DMS79 treated with DMSO at 0.1 percent for 48 hours (cell line): ENCODE results near the gene BAIAP2.
A peak's percentile ranks its signal among the peaks of the same experiment; 100 is the strongest.
"Not testable (repeated sequence)": the region's sequence is repeated elsewhere in the genome, so short reads cannot be mapped to it uniquely, and the experiment has no call there.

Experiments
- DNase-seq: peaks from one replicate; lab custom pipeline; 2025; lab: John Stamatoyannopoulos, UW

Gene BAIAP2

GRCh38 chr17:81140695-81141094 is 105.7 kb downstream of the BAIAP2 start:
- DNase-seq, result no peak

- peak; percentile 65 for DNase-seq
Observed at GRCh38 chr17:81142301-81143199, 107.6 kb downstream of the BAIAP2 start.

- DNase-seq, result no peak
Observed at GRCh38 chr17:81143200-81143527, 108.2 kb downstream of the BAIAP2 start.

- DNase-seq, result no peak
Observed at GRCh38 chr17:81143717-81144422, 108.9 kb downstream of the BAIAP2 start.

GRCh38 chr17:81144423-81144781 is 109.5 kb downstream of the BAIAP2 start:
- DNase-seq, result no peak

GRCh38 chr17:81146208-81146607 is 111.3 kb downstream of the BAIAP2 start:
- DNase-seq, result not testable (repeated sequence)

GRCh38 chr17:81147701-81148100 is 112.8 kb downstream of the BAIAP2 start:
- no peak for DNase-seq

- DNase-seq, result no peak
Observed at GRCh38 chr17:81148571-81148970, 113.6 kb downstream of the BAIAP2 start.

- no peak for DNase-seq
Observed at GRCh38 chr17:81148986-81149533, 114.1 kb downstream of the BAIAP2 start.

- DNase-seq, result no peak
Observed at GRCh38 chr17:81150377-81151077, 115.6 kb downstream of the BAIAP2 start.

GRCh38 chr17:81151278-81151677 is 116.3 kb downstream of the BAIAP2 start:
- DNase-seq, result no peak

GRCh38 chr17:81152288-81152828 is 117.4 kb downstream of the BAIAP2 start:
- no peak for DNase-seq

- DNase-seq, result no peak
Observed at GRCh38 chr17:81153340-81153803, 118.4 kb downstream of the BAIAP2 start.

- DNase-seq, result not testable (repeated sequence)
Observed at GRCh38 chr17:81154016-81154415, 119.1 kb downstream of the BAIAP2 start.

GRCh38 chr17:81154961-81155360 is 120.0 kb downstream of the BAIAP2 start:
- DNase-seq, result no peak

GRCh38 chr17:81156866-81157805 is 122.2 kb downstream of the BAIAP2 start:
- DNase-seq, result no peak

- DNase-seq, result no peak
Observed at GRCh38 chr17:81157848-81158687, 123.1 kb downstream of the BAIAP2 start.

- no peak for DNase-seq
Observed at GRCh38 chr17:81158688-81159590, 124.0 kb downstream of the BAIAP2 start.
